Adrenal gland (tissue), 12 donors: ENCODE data around the gene KCNAB1. TPM values are rescaled to one million over a fixed set of nuclear protein-coding genes. Genes with fewer than 3 reads are reported as not detected.

Experiments used
- DNase-seq, 7 donors: peaks; one replicate each; pipeline ENCODE4 v3.0.0-alpha.2; 2019 to 2020
- H3K27ac ChIP-seq, 5 donors: fragments of 200-600 bp; sonication (generic) in 4 of 5; 1 replicate in 3 of 5; 2 replicates in 2 of 5; pipeline versions ENCODE4 v1.5.1 to v1.8.0; 2016 to 2020; ENCODE audit warnings: mild to moderate bottlenecking in 1 of 5
- H3K27me3 ChIP-seq: fragments of 200-600 bp; 2 replicates; pipeline ENCODE4 v1.8.0; 2021
- H3K36me3 ChIP-seq, 2 donors: fragments of 200-600 bp; replicated peaks in 1 of 2; 1 replicate in 1 of 2; 2 replicates in 1 of 2; pipeline versions ENCODE4 v1.5.1 to v1.8.0; 2018 to 2022
- H3K4me1 ChIP-seq, 2 donors: fragments of 200-600 bp; replicated peaks in 1 of 2; 1 replicate in 1 of 2; 2 replicates in 1 of 2; pipeline versions ENCODE4 v1.5.1 to v1.8.0; 2018 to 2021
- H3K4me3 ChIP-seq, 4 donors: fragments of 200-600 bp; sonication (generic) in 3 of 4; one replicate each; pipeline ENCODE4 v1.5.1; 2016 to 2018
- H3K9me3 ChIP-seq, 3 donors: fragments of 200-600 bp; sonication (generic) in 1 of 3; replicated peaks in 1 of 3; 1 replicate in 2 of 3; 2 replicates in 1 of 3; pipeline versions ENCODE4 v1.5.1 to v1.8.0; 2016 to 2021
- CTCF ChIP-seq, 6 experiments: fragments of 450-650 bp in 4 of 6; fragments of 200-600 bp in 2 of 6; sonication (generic) in 1 of 6; IDR thresholded peaks; 1 replicate in 5 of 6; 2 replicates in 1 of 6; pipeline versions ENCODE4 v1.5.1 to v1.8.0; 2016 to 2021; ENCODE audit warnings: antibody characterized with exemption in 6 of 6, mild to moderate bottlenecking in 2 of 6, moderate library complexity in 1 of 6
- POLR2A ChIP-seq, 2 donors: fragments of 450-650 bp; IDR thresholded peaks; one replicate each; pipeline ENCODE4 v1.6.1; 2017; ENCODE audit warnings: antibody characterized with exemption in 2 of 2, mild to moderate bottlenecking in 2 of 2, moderate library complexity in 1 of 2
- WGBS, 4 donors: extraction: QIAGEN DNeasy Blood & Tissue Kit in 2 of 4; methylation state at CpG; one replicate each; pipeline versions ENCODE4 v1.1.5 to v1.1.7; 2013 to 2017; 5-methylcytosine and 5-hydroxymethylcytosine counted together
- intact Hi-C, 2 donors: fragments of 100-400 bp; cut with DNase I; formaldehyde crosslinking; loops; one replicate each; pipeline versions ENCODE4 v1.14.1 to v1.15.0; 2022 to 2023
- polyA plus RNA-seq, 3 donors: library from polyadenylated mRNA; stranded (reverse); fragments of 200-250 nt in 2 of 3; fragments of 350-450 nt in 1 of 3; fragmentation: Illumina TruSeq in 1 of 3; extraction: RNeasy Lipid Tissue Mini Kit (QIAGEN cat#74804) in 1 of 3; gene quantifications; one replicate each; pipeline ENCODE4 v1.2.3, GENCODE V29; 2013 to 2014
- total RNA-seq, 9 donors: library from RNA; depleted of rRNA in 4 of 9; stranded (reverse); fragments of >200 nt in 4 of 9; fragments of 120-200 nt in 1 of 9; fragmentation: NEBNext Ultra II Directional in 1 of 9; extraction: Animal tissue kit (Norgen Biotek cat#: 25700) in 1 of 9; gene quantifications; one replicate each; pipeline versions ENCODE4 v1.1.0 to v1.2.4, GENCODE V29; 2013 to 2023
- donor health status: healthy with polysubstance abuse.
- donor health status: Bipolar disorder and iron deficiency.
- donor health status: DM: yes; HTN: yes; CAD: no.
- donor health status: DM: no; HTN: no; CAD: no.
- donor health status: DM: no; HTN: no; CAD: no.
- donor health status: DM: yes; HTN: yes; CAD: no.

The KCNAB1 gene
- total and polyA plus RNA-seq, 12 donors, result 0.36 to 5.0 (median 1.5) TPM

GRCh38 chr3:156395961-156396710 is 275.8 kb downstream of the KCNAB1 start:
- H3K27me3 ChIP-seq, result no peaks in the 10 kb centered on the region
- H3K9me3 ChIP-seq, result no peaks in the 10 kb centered on the region
- DNase-seq, result no peak
- H3K4me1 ChIP-seq, result peaks cover 0 to under 1% of the 10 kb centered on the region in 2 donors
- no peaks in the 10 kb centered on the region for H3K36me3 ChIP-seq
- H3K27ac ChIP-seq, result no peak overlapping the region
- no peak for TF ChIP-seq POLR2A (IDR thresholded peaks at IDR 0.05)
- TF ChIP-seq CTCF (IDR thresholded peaks at IDR 0.05), result no peak
- no peak overlapping the region for H3K4me3 ChIP-seq
- intact Hi-C loops, result no loop called here
- WGBS, 4 donors, result 60 to 70% (median 65%) methylated on average over 4 of the region's 4 CpGs

- Histone ChIP-seq H3K9me3 (no peaks in the 10 kb centered on the region), H3K27ac (no peak overlapping the region), H3K36me3 (no peaks in the 10 kb centered on the region), H3K4me1 (no peaks in the 10 kb centered on the region), H3K27me3 (no peaks in the 10 kb centered on the region), H3K4me3 (no peak overlapping the region)
- TF ChIP-seq CTCF (IDR thresholded peaks at IDR 0.05) (no peak), POLR2A (IDR thresholded peaks at IDR 0.05) (no peak)
- intact Hi-C loops, result no loop called here
- WGBS, 4 donors, result 83 to 88% (median 85%) methylated on average over 4 of the region's 4 CpGs
- DNase-seq, result no peak
Observed at GRCh38 chr3:156396851-156397250, 276.5 kb downstream of the KCNAB1 start.

DNA sequence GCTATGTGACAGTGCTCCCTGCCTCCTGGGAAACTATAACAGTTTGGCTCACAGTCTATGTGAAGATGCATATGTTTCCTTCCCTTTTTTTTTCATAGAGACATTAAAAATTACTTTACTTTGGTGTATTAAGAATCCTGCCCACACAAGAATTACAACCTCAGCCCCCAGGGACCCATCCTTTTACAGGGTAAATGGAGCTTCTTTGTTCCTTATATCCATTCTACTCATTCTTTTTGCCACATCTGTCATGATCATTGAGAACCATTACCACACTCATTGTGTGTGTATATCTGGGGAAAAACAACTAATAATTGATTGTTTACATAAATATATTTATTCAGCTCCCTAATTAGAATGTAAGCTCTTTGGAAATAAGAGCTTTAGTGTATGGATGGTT is 277.2 kb downstream of the KCNAB1 start:
- DNase-seq, result no peak
- Histone ChIP-seq H3K9me3 (no peaks in the 10 kb centered on the region), H3K27ac (no peak overlapping the region), H3K4me3 (no peak overlapping the region), H3K4me1 (no peaks in the 10 kb centered on the region), H3K36me3 (no peaks in the 10 kb centered on the region), H3K27me3 (no peaks in the 10 kb centered on the region)
- no peak for TF ChIP-seq CTCF (IDR thresholded peaks at IDR 0.05)
- intact Hi-C loops, result no loop called here

DNA sequence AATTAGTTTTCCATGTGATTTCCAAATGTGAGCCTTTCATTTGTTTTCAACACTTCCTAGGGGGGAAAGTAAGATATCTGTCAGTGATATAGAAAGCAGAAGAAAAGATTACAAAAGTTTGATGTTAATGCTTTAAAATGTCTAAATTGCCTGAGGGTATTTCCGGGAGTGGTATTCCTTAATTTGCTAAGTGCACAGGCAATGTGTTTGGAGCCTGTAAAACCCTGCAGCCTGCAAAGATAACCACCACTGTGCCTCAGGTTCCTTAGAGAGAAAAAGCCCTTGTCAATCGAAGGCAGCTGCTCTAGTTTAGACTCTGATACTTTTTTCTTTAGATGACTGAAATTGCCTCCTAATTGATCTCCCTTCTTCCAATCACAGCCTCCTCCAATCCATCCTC is 279.7 kb downstream of the KCNAB1 start:
- Histone ChIP-seq H3K27me3 (no peaks in the 10 kb centered on the region), H3K4me3 (no peak overlapping the region), H3K27ac (no peak overlapping the region), H3K9me3 (no peaks in the 10 kb centered on the region), H3K36me3 (no peaks in the 10 kb centered on the region), H3K4me1 (no peaks in the 10 kb centered on the region)
- no peak for DNase-seq
- 55 to 71% (median 61%) methylated on average over 2 of the region's 2 CpGs for WGBS, 4 donors
- no peak for TF ChIP-seq CTCF (IDR thresholded peaks at IDR 0.05)
- TF ChIP-seq POLR2A (IDR thresholded peaks at IDR 0.05), result no peak
- intact Hi-C loops, result no loop called here
